ENCODE results near the gene UBE2O. TPM values are rescaled to one million over a fixed set of nuclear protein-coding genes. Genes with fewer than 3 reads are reported as not detected.

UBE2O gene
- total RNA-seq, 1 donor from 2014 or later, result 94.3 TPM

DNA sequence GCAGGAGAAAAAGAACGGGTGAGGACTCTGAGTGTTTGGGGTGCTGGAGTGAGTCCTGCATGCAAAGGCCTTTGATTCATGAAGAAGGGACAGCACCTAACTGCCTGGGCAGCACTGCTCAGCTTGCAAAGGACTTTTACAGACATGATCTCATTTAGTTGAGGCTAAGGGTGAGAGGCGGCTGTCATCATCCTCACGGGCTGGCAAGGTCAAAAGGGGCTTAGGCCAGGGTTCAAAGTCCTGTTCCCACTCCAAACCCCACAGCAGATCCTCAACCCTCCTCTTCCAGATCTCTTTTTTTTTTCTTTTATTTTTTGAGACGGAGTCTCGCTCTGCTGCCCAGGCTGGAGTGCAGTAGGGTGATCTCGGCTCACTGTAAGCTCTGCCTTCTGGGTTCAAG lies 43.5 kb upstream of the UBE2O start:
- no peak overlapping the region for H3K27ac Mint-ChIP-seq (ENCODE audit: unreplicated experiment)
- no peak for DNase-seq
- H3K4me1 Mint-ChIP-seq (ENCODE audit: low read depth, unreplicated experiment), result peaks cover 25% of the 10 kb centered on the region
- H3K27me3 Mint-ChIP-seq (ENCODE audit: unreplicated experiment), result peaks cover 11% of the 10 kb centered on the region
- no peak overlapping the region for H3K4me3 Mint-ChIP-seq (ENCODE audit: unreplicated experiment)
- peaks cover 7% of the 10 kb centered on the region for H3K9me3 Mint-ChIP-seq (ENCODE audit: unreplicated experiment)
- no peaks in the 10 kb centered on the region for H3K36me3 Mint-ChIP-seq (ENCODE audit: unreplicated experiment)
- TF ChIP-seq CTCF (IDR thresholded peaks at IDR 0.05; ENCODE audit: partially characterized antibody, unreplicated experiment), result no peak

GRCh38 chr17:76495663-76496400 lies 42.9 kb upstream of the UBE2O start:
- no peak for TF ChIP-seq CTCF (IDR thresholded peaks at IDR 0.05; ENCODE audit: partially characterized antibody, unreplicated experiment)
- Mint-ChIP-seq H3K27ac (ENCODE audit: unreplicated experiment) (no peak overlapping the region), H3K4me1 (ENCODE audit: low read depth, unreplicated experiment) (peaks cover 25% of the 10 kb centered on the region), H3K36me3 (ENCODE audit: unreplicated experiment) (no peaks in the 10 kb centered on the region), H3K27me3 (ENCODE audit: unreplicated experiment) (peaks cover 10% of the 10 kb centered on the region), H3K9me3 (ENCODE audit: unreplicated experiment) (peaks cover 7% of the 10 kb centered on the region), H3K4me3 (ENCODE audit: unreplicated experiment) (no peak overlapping the region)
- no peak for DNase-seq

DNA sequence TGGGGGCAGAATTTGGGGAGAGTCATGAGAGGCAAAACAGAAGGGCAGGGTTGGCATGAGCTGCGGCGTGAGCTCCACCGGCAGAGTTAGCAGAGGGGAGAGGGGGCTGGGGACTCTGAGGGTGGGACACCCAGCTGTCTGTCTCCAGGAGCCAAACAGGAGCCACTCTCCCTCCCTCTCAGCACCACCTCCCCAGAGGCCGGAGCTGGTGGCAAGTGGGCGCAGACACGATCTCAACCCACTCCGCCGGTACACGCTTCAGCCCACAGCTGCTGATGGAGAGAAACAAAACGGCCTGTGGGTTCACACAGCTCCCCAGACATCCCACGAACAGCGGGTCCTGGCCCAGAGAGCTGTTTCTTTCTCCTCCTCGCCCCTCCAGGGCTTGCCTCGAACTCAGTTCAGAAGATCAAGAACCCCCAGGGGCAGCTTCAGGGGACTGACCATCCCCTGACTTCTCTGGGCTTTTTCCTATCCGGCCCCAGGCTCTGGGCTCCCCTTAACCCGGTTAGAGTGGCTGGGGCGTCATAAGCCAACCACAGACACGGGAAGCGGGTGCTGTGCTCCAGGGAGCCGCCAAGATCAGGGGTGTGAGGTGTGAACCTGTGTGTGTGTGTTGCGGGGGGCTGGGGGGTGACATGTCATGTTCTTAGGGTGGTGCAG lies 40.7 kb upstream of the UBE2O start:
- H3K27ac Mint-ChIP-seq (ENCODE audit: unreplicated experiment), result no peak overlapping the region
- DNase-seq, result no peak
- H3K4me3 Mint-ChIP-seq (ENCODE audit: unreplicated experiment), result no peak overlapping the region
- peaks cover 2% of the 10 kb centered on the region for H3K9me3 Mint-ChIP-seq (ENCODE audit: unreplicated experiment)
- H3K4me1 Mint-ChIP-seq (ENCODE audit: low read depth, unreplicated experiment), result peaks cover 18% of the 10 kb centered on the region
- H3K36me3 Mint-ChIP-seq (ENCODE audit: unreplicated experiment), result no peaks in the 10 kb centered on the region
- TF ChIP-seq CTCF (IDR thresholded peaks at IDR 0.05; ENCODE audit: partially characterized antibody, unreplicated experiment), result no peak
- H3K27me3 Mint-ChIP-seq (ENCODE audit: unreplicated experiment), result peaks cover 5% of the 10 kb centered on the region

DNA sequence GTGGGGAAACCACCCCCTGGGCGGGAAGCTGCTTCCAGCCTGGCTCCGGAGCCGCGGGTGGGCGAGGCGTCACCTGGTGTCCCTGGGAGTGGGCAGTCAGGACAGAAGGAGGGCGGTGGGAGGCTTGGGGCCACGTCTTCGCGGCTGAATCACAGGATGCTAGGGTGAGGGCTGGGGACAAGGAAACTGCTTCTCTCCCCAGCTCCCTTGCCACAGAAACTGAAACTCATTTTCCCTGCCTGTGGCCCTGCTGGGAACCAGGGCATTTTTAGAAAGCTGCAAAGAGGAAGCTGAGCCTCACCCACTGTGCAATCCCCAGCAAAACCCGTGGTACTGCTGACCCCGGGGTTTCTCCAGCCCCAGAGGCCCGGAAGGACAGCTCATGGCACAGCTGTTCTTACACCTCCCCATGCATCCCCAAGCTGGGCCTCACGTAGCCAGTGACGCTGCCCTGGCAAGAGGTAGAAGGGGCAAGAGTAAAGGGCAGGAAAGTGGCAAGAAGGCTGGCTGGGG lies 40.1 kb upstream of the UBE2O start:
- Mint-ChIP-seq H3K9me3 (ENCODE audit: unreplicated experiment) (no peaks in the 10 kb centered on the region), H3K4me3 (ENCODE audit: unreplicated experiment) (no peak overlapping the region), H3K27ac (ENCODE audit: unreplicated experiment) (no peak overlapping the region), H3K36me3 (ENCODE audit: unreplicated experiment) (no peaks in the 10 kb centered on the region), H3K4me1 (ENCODE audit: low read depth, unreplicated experiment) (peaks cover 12% of the 10 kb centered on the region), H3K27me3 (ENCODE audit: unreplicated experiment) (peaks cover 2% of the 10 kb centered on the region)
- no peak for TF ChIP-seq CTCF (IDR thresholded peaks at IDR 0.05; ENCODE audit: partially characterized antibody, unreplicated experiment)
- no peak for DNase-seq
